ENCODE measurements around the gene ZNF705A. TPM values are rescaled to one million over a fixed set of nuclear protein-coding genes. Genes with fewer than 3 reads are reported as not detected.
A peak's percentile ranks its signal among the peaks of the same experiment; 100 is the strongest.
"Not testable (repeated sequence)": the region's sequence is repeated elsewhere in the genome, so short reads cannot be mapped to it uniquely, and the experiment has no call there.

The ZNF705A gene
- not detected for total RNA-seq
- not detected for polyA plus RNA-seq
- long read RNA-seq, donor 1, result 0 reads
- long read RNA-seq, donor 2, result 0 reads
- long read RNA-seq, donor 3, result 0 reads
- long read RNA-seq, donor 4, result 0 reads
- long read RNA-seq, donor 5, result 0 reads
- long read RNA-seq, donor 6, result 0 reads
- long read RNA-seq, donor 7, result 0 reads
- long read RNA-seq, donor 8, result 0 reads
- long read RNA-seq, donor 9, result 0 reads
- long read RNA-seq, donor 10, result 0 reads

DNA sequence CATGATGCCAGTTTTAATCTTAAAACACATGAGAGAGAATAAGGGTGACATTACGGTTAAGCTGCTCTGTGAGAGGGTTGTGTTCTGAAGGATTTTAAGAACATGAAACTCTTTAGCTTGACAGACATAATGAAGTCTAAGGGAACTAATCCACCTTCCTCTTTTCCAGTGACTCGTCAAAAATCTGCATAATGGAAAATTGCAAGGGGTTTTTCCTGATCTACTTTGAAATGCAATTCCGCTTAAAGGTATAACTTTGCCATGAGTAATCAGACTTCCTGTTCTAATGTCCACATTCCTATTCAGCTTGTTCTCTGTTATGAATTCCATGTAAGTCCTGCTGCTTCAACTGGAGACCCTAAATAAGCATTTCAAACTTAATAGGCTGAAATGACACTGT lies at the start of gene ZNF705A:
Gene ZNF705A, plus strand, starts transcription at position 171 of the 400 bp plus-strand sequence. CDS start 15,611 bp downstream, outside the sequence.
- Histone ChIP-seq H3K4me1 (no peaks in the 10 kb centered on the region), H3K27ac (peak within 1 kb of the TSS in 2 of 5 donors; percentile 14 to 63), H3K27me3 (no peaks in the 10 kb centered on the region), H3K9me3 (no peaks in the 10 kb centered on the region), H3K36me3 (no peaks in the 10 kb centered on the region), H3K4me3 (no peak within 1 kb of the TSS)
- DNase-seq, result peak in 1 of 2 donors; percentile 20
- intact Hi-C loops (cut with DNase I; ENCODE audit: low total_unique reads), result no loop called here
- 41 to 61% (median 45%) methylated on average over 3 of the region's 3 CpGs for WGBS, 5 donors
- TF ChIP-seq CTCF (IDR thresholded peaks at IDR 0.05) (no peak), POLR2AphosphoS5 (IDR thresholded peaks at IDR 0.05) (no peak), POLR2A (IDR thresholded peaks at IDR 0.05) (no peak), EP300 (IDR thresholded peaks at IDR 0.05) (no peak)

GRCh38 chr12:8108808-8109398 lies 47.9 kb upstream of the ZNF705A start:
- H3K4me1 ChIP-seq, result no peaks in the 10 kb centered on the region
- H3K9me3 ChIP-seq, result peaks cover 0 to 8% (median 0%) of the 10 kb centered on the region in 4 donors
- H3K27ac ChIP-seq, result no peak overlapping the region
- no peak overlapping the region for H3K4me3 ChIP-seq
- H3K27me3 ChIP-seq, result no peaks in the 10 kb centered on the region
- DNase-seq, result peak; percentile 77 to 93
- H3K36me3 ChIP-seq, result peaks cover 3 to 29% (median 25%) of the 10 kb centered on the region in 4 donors
- intact Hi-C loops (cut with DNase I; ENCODE audit: low total_unique reads), result no loop called here
- 0 to 3% (median 1%) methylated on average over 3 of the region's 3 CpGs for WGBS, 5 donors
- TF ChIP-seq CTCF (IDR thresholded peaks at IDR 0.05) (peak in 5 of 7 experiments; percentile 87 to 97 (median 92)), POLR2AphosphoS5 (IDR thresholded peaks at IDR 0.05) (peak in 1 of 3 donors; percentile 24), EP300 (IDR thresholded peaks at IDR 0.05) (no peak), POLR2A (IDR thresholded peaks at IDR 0.05) (no peak)

DNA sequence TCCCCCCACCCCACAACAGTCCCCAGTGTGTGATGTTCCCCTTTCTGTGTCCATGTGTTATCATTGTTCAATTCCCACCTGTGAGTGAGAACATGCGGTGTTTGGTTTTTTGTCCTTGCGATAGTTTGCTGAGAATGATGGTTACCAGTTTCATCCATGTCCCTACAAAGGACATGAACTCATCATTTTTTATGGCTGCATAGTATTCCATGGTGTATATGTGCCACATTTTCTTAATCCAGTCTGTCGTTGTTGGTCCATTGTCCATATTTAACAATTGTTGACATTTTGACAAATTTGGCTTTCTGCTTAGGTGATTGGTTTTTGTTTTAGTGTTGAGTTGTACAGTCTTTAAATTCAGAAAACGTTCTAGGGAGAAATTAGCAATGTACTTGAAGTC lies 43.7 kb upstream of the ZNF705A start:
- 86 to 98% (median 96%) methylated on average over 2 to 4 of the region's 4 CpGs for WGBS, 5 donors
- intact Hi-C loops (cut with DNase I; ENCODE audit: low total_unique reads), result loop anchor here (10.0 kb wide), 1 partner anchor 112 kb away; the partner anchor contains the start of gene FAM90A1
- not testable (repeated sequence) for H3K4me1 ChIP-seq, H3K27me3 ChIP-seq, H3K9me3 ChIP-seq, DNase-seq, H3K27ac ChIP-seq, H3K4me3 ChIP-seq
- peaks cover 0 to 15% (median 4%) of the 10 kb centered on the region in 4 donors for H3K36me3 ChIP-seq

DNA sequence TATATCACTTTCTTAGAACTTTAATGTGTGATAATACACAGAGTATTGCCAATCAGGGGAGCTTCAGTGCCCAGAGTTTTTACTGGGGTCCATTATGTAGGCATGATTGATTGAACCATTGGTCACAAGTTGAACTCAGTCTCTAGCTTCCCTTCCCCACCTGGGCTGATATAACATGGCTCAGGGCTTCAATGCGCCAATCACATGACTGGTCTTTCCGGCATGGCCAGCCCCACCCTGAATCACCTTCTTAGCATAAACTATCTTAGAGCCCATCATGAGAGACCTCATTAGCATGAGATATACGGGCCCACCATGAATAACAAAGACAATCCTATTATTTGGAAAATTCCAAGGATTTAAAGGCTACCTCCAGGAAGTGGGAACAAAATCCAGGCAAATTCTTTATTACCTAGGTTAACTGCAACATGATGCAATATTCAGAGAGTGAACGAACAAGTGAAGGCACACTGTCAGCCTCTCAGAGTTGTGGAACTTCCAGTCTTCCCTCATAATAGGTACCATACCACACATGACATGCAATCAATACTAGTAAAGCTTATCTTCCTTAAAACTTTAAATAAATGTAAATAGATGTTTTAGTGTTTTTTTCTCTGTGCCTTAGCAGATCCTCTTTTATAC lies 36.6 kb upstream of the ZNF705A start:
- TF ChIP-seq CTCF (IDR thresholded peaks at IDR 0.05), result no peak
- Histone ChIP-seq H3K4me1 (no peaks in the 10 kb centered on the region), H3K9me3 (no peaks in the 10 kb centered on the region), H3K27me3 (no peaks in the 10 kb centered on the region), H3K36me3 (peaks cover 0 to 16% (median 5%) of the 10 kb centered on the region in 4 donors), H3K4me3 (no peak overlapping the region), H3K27ac (no peak overlapping the region)
- intact Hi-C loops (cut with DNase I; ENCODE audit: low total_unique reads), result no loop called here
- 86 to 95% (median 89%) methylated on average over 4 of the region's 4 CpGs for WGBS, 5 donors
- DNase-seq, result no peak

Measured in stomach (tissue), 19 donors.